Stimulated activated CD4-positive, alpha-beta T cell treated with anti-CD3 and anti-CD28 coated beads, Interleukin-15, amount 100 ng/mL, for 1 hour (primary cell): Measurements from ENCODE around the gene MFAP1.
A peak's percentile ranks its signal among the peaks of the same experiment; 100 is the strongest.
"Not testable (repeated sequence)": the region's sequence is repeated elsewhere in the genome, so short reads cannot be mapped to it uniquely, and the experiment has no call there.

Source experiments
- DNase-seq, 2 donors: peaks; one replicate each; pipeline ENCODE4 v3.0.0-alpha.2; 2020; ENCODE audit warnings: low read depth in 1 of 2, low spot score in 1 of 2

The MFAP1 gene, protein sequence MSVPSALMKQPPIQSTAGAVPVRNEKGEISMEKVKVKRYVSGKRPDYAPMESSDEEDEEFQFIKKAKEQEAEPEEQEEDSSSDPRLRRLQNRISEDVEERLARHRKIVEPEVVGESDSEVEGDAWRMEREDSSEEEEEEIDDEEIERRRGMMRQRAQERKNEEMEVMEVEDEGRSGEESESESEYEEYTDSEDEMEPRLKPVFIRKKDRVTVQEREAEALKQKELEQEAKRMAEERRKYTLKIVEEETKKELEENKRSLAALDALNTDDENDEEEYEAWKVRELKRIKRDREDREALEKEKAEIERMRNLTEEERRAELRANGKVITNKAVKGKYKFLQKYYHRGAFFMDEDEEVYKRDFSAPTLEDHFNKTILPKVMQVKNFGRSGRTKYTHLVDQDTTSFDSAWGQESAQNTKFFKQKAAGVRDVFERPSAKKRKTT

GRCh38 chr15:43824302-43825246, at the start of gene MFAP1:
Gene MFAP1 (minus strand): TSS chr15:43824690. CDS start chr15:43824569, 121 bp downstream.
- peak; percentile 75 to 79 for DNase-seq

DNA sequence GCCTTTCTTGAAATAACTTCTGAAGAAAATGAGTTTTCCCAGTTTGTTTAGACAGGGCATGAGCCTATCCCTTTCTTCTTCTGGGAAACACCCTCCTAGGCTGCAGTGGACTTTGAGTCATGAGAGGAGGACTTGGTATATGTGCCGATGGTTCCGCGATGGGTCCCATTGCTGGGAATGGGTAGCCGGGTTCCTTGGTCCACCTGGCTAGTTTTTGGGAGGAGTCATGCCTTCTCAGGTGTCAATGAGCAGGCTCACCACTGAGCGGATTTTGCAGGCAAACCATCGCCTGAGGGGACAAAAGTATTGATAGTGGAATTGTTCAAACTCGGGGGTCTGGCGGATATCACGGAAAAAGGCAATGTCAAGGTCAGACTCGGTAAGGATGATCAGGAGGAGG, 49.2 kb upstream of the MFAP1 start:
- DNase-seq: no peak

DNA sequence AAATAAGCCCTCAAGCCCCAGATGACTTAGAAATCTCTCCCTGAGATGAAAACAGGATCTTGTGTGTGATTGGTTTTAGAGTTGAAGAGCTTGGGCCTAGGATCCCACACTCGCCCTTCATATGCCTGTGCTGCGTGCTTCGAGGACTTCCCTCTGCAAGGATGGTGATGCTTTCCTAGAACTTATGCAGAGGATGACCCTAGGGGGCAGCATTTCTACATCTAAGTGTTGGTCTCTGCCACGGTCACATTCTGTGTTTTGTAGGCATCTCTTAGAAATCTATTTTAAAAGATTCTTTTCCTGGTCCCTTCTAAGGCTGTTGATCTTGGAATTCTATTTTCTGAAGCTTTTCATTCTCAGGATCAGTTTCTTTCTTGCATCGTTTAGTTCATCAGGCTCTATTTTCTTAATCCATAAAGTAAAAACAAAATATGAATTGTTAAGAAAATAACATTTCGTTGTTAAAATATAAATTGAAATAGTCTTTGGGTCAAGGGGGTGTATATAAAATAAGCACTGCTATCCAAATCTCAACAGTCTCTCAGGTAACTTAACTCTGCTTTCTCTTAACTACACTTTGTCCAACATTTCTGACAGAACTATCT, 48.0 kb upstream of the MFAP1 start:
- no peak for DNase-seq

DNA sequence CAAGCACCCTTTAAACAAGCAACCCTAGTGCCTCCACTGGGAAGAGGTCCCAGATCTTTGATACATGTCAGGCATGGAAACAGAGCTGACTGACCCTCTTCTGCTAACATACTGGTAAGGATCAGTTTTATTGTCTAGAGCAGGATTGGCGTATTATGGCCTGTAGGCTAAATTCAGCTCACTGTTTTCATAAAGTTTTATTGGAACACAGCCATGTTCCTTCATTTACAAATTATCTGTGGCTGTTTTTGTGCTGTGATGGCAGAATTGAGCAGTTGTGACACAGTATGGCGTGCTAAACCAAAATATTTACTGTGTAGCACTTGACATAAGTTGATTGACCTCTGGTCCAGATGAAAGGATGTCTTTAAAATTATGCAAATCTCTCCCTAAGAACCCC, 47.3 kb upstream of the MFAP1 start:
- DNase-seq: no peak

DNA sequence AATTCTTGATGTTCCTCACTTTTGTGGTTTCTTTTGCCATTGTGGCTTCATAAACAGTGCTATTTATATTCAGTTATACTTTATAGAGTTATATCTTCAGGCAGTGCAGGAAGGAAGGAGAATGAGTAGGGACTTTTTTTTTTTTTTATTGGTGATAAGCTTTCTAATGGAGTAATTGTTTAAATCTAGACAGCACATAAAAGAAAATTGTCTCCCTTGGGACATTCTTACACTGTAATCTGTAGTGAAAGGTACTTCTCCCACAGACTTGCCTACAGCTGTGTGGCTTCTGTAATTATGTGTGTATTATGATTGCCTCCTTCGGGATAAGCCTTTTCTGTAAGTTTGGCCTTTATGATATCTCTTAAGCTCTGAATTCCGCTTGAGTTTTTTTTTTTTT, 43.9 kb upstream of the MFAP1 start:
- no peak for DNase-seq

- DNase-seq: no peak
Observed at GRCh38 chr15:43867096-43867495, 42.6 kb upstream of the MFAP1 start.

DNA sequence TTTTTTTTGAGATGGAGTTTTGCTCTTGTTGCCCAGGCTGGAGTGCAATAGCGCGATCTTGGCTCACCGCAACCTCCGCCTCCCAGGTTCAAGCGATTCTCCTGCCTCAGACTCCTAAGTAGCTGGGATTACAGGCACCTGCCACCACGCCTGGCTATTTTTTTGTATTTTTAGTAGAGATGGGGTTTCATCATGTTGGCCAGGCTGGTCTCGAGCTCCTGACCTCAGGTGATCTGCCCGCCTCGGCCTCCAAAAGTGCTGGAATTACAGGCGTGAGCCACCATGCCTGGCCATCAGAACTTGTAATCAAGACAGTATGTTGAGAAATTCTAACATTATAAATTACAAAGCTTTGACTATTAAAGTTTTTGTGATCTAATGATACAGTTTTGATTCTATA, 42.1 kb upstream of the MFAP1 start:
- DNase-seq: not testable (repeated sequence)

DNA sequence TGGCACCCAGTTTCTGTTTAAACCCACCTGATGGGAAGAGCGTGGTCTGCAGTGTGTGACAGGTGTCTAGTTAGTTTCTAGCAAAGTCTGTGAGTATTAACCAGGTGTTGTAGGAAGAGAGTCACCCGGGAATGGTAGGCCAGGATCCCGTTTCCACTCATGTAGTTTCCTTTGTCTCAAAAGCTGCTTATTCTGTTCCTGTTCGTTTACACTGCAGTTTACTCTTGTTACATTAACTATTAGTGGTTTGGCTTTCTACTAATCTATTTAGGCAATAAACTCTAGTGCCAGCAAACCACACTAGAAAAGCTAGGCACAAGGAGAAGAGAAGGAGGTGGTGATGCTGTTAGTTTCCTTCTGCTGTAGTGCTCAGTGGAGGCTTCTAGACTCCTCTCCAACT, 35.1 kb upstream of the MFAP1 start:
- no peak for DNase-seq

GRCh38 chr15:43854801-43855200, 30.3 kb upstream of the MFAP1 start:
- no peak for DNase-seq

GRCh38 chr15:43852607-43853006, 28.1 kb upstream of the MFAP1 start:
- DNase-seq: no peak

DNA sequence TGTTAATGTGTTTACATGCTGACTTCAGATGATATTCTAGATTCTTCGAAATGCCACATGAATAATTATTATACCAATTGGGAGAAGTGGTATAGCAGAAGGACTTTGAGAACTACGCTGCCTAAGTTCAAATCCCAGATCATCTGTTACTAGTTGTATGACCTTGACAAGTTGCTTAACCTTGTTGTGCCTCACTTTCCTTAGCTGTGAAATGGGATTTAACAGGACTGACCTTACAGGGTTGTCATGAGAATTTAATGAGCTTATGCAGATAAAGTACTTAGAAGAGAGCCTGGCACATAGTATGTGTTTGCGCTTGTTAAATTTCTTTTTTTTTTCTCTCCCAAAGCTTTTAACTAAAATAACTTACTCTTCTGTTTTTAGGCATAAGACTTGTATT, 26.8 kb upstream of the MFAP1 start:
- DNase-seq: no peak

- DNase-seq: no peak
Observed at GRCh38 chr15:43845421-43845820, 20.9 kb upstream of the MFAP1 start.

- DNase-seq: not testable (repeated sequence)
Observed at GRCh38 chr15:43832485-43832884, 8.0 kb upstream of the MFAP1 start.

- not testable (repeated sequence) for DNase-seq
Observed at GRCh38 chr15:43831519-43832052, 7.1 kb upstream of the MFAP1 start.

DNA sequence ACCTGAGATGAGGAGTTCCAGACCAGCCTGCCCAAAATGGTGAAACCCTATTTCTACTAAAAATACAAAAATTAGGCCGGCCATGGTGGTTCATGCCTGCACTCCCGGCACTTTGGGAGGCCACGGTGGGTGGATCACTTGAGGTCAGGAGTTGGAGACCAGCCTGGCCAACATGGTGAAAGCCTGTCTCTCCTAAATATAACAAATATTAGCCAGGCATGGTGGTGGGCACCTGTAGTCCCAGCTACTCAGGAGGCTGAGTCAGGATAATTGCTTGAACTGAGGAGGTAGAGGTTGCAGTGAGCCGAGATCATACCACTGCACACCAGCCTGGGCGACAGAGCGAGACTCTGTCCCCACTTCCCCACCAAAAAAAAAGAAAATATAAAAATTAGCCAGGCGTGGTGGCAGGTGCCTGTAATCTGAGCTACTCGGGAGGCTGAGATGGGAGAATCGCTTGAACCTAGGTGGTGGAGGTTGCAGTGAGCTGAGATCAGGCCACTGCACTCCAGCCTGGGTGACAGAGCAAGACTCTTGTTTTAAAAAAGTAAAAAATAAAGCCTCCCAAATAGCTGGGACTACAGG, 6.3 kb upstream of the MFAP1 start:
- DNase-seq: not testable (repeated sequence)

DNA sequence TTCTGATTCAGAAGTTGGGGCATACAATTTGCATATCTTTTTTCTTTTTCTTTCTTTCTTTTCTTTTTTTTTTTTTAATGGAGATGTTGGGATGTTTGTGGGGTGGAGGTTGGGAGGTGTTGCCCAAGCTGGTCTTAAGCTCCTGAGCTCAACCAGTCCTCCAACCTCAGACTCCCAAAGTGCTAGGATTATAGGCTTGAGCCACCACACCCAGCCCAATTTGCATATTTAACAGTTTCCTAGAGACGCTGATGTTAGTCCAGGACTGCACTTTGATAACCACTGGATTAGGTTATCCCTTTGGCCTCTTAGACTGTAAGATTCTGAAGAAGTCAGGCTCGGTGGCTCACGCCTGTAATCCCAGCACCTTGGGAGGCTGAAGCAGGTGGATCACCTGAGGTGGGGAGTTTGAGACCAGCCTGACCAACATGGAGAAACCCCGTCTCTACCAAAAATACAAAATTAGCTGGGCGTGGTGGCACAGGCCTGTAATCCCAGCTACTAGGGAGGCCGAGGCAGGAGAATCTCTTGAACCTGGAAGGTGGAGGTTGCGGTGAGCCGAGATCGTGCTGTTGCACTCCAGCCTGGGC, 5.6 kb upstream of the MFAP1 start:
- not testable (repeated sequence) for DNase-seq

- no peak for DNase-seq
Observed at GRCh38 chr15:43828061-43828657, 3.7 kb upstream of the MFAP1 start.

- DNase-seq: peak; percentile 44 to 62
Observed at GRCh38 chr15:43826508-43827341, 2.2 kb upstream of the MFAP1 start, which contains the start of gene WDR76. Gene WDR76 (plus strand): TSS chr15:43827002. CDS start chr15:43827033, 31 bp downstream.

DNA sequence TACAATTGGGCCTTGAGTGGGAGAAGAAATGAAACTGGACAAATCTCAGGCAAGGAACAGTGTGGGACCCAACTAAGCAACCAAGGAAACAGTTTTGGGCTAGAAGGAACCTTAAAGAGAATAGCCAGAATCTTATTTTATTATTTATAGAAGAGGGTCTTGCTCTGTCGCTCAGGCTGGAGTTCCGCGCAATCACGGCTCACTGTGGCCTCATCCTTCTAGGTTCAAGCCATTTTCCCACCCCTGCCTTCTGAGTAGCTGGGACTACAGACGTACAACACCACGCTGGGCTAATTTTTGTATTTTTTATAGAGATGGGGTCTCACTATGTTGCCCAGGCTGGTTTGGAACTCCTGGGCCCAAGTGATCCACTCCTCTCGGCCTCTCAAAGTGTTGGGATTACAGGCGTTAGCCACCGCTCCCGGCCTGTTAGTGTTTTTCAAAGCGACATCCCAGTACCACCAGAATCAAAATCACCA, 1.6 kb upstream of the MFAP1 start:
- DNase-seq: no peak
